Common myeloid progenitor, CD34-positive (primary cell): ENCODE results near the gene STMN1.

Experiments used
- CTCF ChIA-PET: fragments of 350-600 bp; sonication (Branson Sonifier 250); formaldehyde crosslinking; loops from one replicate; lab custom pipeline; 2021; ENCODE audit warnings: antibody characterized with exemption; lab: Charles Lee
- POLR2A ChIA-PET: fragments of 350-600 bp; sonication (Branson Sonifier 250); formaldehyde crosslinking; loops from one replicate; lab custom pipeline; 2021; ENCODE audit warnings: antibody characterized with exemption; lab: Charles Lee
- DNase-seq, 3 donors: peaks; one replicate each; pipeline versions ENCODE4 v3.0.0 to v3.0.0-alpha.2; 2013
- H3K27ac ChIP-seq, 2 experiments: 1 replicate in 1 of 2; 2 replicates in 1 of 2; pipeline ENCODE4 v1.7.0; 2013; ENCODE audit warnings: inconsistent platforms in 2 of 2, low read length in 2 of 2, mild to moderate bottlenecking in 2 of 2, low read depth in 1 of 2, moderate library complexity in 1 of 2; ENCODE audit not compliant: severe bottlenecking in 2 of 2, insufficient read depth in 1 of 2, poor library complexity in 1 of 2
- H3K27me3 ChIP-seq, 5 experiments: replicated peaks in 2 of 5; 1 replicate in 3 of 5; 2 replicates in 2 of 5; pipeline versions ENCODE4 v1.6.1 to v1.7.0; 2013; ENCODE audit warnings: low read length in 4 of 5, mild to moderate bottlenecking in 2 of 5, moderate library complexity in 2 of 5, inconsistent platforms in 1 of 5; ENCODE audit not compliant: insufficient read depth in 5 of 5, control insufficient read depth in 4 of 5
- H3K36me3 ChIP-seq, 4 experiments: 1 replicate in 2 of 4; 2 replicates in 2 of 4; pipeline versions ENCODE4 v1.6.1 to v1.7.0; 2013; ENCODE audit warnings: low read length in 3 of 4, control low read depth in 1 of 4, mild to moderate bottlenecking in 1 of 4; ENCODE audit not compliant: control insufficient read depth in 4 of 4, insufficient read depth in 4 of 4
- H3K4me1 ChIP-seq, 4 experiments: 1 replicate in 3 of 4; 2 replicates in 1 of 4; pipeline versions ENCODE4 v1.6.1 to v1.7.1; 2013; ENCODE audit warnings: low read length in 3 of 4, mild to moderate bottlenecking in 3 of 4, control low read depth in 1 of 4, inconsistent platforms in 1 of 4, moderate library complexity in 1 of 4; ENCODE audit not compliant: control insufficient read depth in 4 of 4, insufficient read depth in 4 of 4; ENCODE audit errors: control extremely low read depth in 1 of 4
- H3K4me3 ChIP-seq, 7 experiments: 1 replicate in 4 of 7; 2 replicates in 3 of 7; pipeline versions ENCODE4 v1.5.1 to v1.7.0; 2013; ENCODE audit warnings: mild to moderate bottlenecking in 7 of 7, low read length in 6 of 7, moderate library complexity in 6 of 7, inconsistent platforms in 2 of 7, low read depth in 2 of 7, control low read depth in 1 of 7; ENCODE audit not compliant: insufficient read depth in 4 of 7, control insufficient read depth in 1 of 7; ENCODE audit errors: extremely low read depth in 1 of 7
- H3K9me3 ChIP-seq, 5 experiments: 1 replicate in 4 of 5; 2 replicates in 1 of 5; pipeline versions ENCODE4 v1.6.1 to v1.7.1; 2013; ENCODE audit warnings: low read length in 4 of 5, mild to moderate bottlenecking in 2 of 5, inconsistent platforms in 1 of 5, low read depth in 1 of 5, moderate library complexity in 1 of 5; ENCODE audit not compliant: control insufficient read depth in 4 of 5, insufficient read depth in 2 of 5; ENCODE audit errors: control extremely low read depth in 1 of 5
- WGBS: methylation state at CpG from one replicate; pipeline ENCODE4 v1.1.5; 2013; ENCODE audit not compliant: insufficient coverage; 5-methylcytosine and 5-hydroxymethylcytosine counted together

Gene STMN1

DNA sequence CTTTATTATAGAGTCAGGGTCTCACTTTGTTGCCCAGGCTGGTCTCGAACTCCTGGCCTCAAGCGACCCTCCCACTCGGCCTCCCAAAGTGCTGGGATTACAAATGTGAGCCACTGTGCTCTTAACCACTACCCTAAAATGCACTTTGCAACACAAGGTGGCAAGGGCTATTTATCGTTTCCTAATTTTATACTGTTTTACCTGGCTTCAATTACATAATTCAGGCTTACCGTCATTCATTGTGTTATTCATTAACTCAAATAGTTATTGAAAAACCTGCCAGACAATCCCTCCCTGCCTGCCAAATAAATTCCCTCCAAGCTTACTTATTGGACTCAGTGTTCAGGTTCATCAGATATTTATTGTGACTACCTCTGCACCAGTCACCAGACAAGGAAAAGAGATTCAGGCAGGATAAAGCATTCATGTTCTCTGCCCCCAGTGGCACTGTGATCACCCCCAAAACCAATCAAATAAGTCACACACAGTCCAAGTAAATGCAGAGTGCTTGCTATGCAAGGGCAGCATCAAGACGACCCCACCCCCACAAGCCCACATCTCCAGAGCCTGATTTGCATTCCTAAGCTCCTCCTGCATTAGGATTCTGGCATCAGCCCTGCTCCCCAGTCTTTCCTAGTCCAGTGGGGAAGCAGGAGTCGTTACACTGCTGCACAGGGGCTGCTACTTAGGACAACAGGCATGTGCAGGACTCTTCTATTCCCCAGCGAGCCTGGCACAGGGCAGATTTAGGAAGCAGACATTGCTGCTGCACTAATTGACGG lies 38.8 kb downstream of the STMN1 start:
- Histone ChIP-seq H3K9me3 (no peaks in the 10 kb centered on the region), H3K4me1 (peaks cover 0 to 33% (median 25%) of the 10 kb centered on the region in 4 experiments), H3K27ac (no peak overlapping the region), H3K36me3 (peaks cover 0 to 42% (median 20%) of the 10 kb centered on the region in 4 experiments), H3K4me3 (no peak overlapping the region), H3K27me3 (no peaks in the 10 kb centered on the region)
- CTCF ChIA-PET: interaction anchor here (1.3 kb wide), 1 partner anchor 21 kb away, joined by 3 read pairs; no protein-coding TSS in a partner anchor
- 93% methylated on average over 9 of the region's 9 CpGs for WGBS
- DNase-seq: no peak
- POLR2A ChIA-PET: no interaction called here

DNA sequence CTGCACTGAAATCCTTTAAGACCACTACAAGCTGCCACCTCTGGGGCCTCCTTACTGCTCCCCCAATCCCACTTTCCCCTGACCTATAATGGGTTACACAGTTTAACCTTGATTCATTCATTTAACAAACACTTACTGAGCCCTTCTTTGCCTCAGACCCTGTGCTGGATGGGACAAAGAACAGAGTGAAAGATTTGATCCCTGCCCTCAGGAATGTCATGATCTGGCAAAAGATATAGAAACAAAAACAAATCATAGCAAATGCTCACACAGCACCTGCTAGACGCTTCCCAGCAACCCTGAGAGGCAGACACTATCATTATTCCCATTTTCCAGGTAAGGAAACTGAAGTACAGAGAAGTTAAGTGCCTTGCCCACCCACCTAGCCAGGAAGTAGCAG lies 39.9 kb downstream of the STMN1 start:
- ChIA-PET POLR2A (no interaction called here), CTCF (interaction anchor here (1.3 kb wide), 1 partner anchor 22 kb away, joined by 3 read pairs; no protein-coding TSS in a partner anchor)
- no peak overlapping the region for H3K27ac ChIP-seq
- no peak overlapping the region for H3K4me3 ChIP-seq
- H3K9me3 ChIP-seq: no peaks in the 10 kb centered on the region
- peaks cover 0 to 44% (median 22%) of the 10 kb centered on the region in 4 experiments for H3K36me3 ChIP-seq
- H3K4me1 ChIP-seq: peaks cover 0 to 33% (median 26%) of the 10 kb centered on the region in 4 experiments
- no peak for DNase-seq
- WGBS: no CpG with 5 or more reads among the region's 1 CpG
- H3K27me3 ChIP-seq: no peaks in the 10 kb centered on the region

DNA sequence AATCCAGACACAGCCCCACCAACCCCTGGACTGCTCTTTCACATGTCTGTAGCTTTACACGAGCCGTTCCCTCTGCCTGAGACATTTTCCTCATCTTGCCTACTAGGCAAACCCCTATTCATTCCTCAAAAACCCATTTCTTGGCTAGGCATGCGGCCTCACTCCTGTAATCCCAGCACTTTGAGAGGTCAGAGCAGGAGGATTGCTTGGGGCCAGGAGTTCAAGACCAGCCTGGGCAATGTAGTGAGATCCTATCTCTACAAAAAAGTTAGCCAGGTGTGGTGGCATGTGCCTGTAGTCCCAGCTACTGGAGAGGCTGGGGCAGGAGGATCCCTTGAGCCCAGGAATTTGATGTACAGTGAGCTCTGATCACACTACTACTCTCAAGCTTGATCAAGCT lies 41.8 kb downstream of the STMN1 start:
- Histone ChIP-seq H3K36me3 (peaks cover 0 to 32% (median 18%) of the 10 kb centered on the region in 4 experiments), H3K9me3 (no peaks in the 10 kb centered on the region), H3K27ac (no peak overlapping the region), H3K4me1 (peaks cover 8 to 41% (median 37%) of the 10 kb centered on the region in 4 experiments), H3K4me3 (no peak overlapping the region), H3K27me3 (no peaks in the 10 kb centered on the region)
- ChIA-PET POLR2A (no interaction called here), CTCF (interaction anchor here (1.2 to 1.3 kb wide), 2 partner anchors 11 to 32 kb away, joined by 3 read pairs; partner anchors contain the start of gene PAQR7)
- no peak for DNase-seq
- 83% methylated on average over 3 of the region's 3 CpGs for WGBS

DNA sequence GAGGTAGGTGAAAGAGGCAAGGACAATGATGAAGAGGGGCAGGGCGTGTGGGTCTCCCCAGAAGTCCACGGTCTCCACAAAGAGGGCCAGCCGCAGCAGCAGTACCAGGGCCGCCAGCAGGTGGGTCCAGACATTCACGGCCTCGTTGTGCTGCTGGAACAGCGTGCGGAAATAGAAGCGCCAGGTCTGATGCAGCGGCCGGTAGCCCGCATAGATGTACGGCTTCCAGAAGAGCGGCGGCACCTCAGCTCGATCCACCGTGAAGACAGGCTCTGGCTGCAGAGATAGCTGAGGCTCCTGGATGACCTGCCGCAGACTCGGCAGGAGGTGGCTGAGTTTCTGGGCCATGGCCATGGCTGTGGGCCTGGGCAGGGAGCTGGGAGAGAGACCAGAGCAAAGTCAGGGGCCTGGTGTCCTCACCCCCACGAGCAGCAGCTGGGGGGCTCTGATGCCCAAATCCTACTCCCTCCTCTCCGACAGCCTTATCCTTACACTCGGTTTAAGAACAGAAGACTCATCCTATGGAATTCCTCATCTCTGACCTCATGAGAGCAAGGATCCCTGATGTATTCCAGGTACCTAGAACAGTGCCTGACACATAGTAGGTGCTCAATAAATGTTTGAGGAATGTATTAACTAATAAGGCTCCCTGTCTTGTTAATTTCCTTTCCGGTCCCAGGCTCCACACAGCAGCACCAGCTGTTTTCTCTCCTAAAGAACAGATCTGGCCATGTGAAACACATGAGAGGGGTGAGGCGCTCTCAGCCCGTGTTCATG lies 42.5 kb downstream of the STMN1 start:
- peak in 2 of 3 donors; percentile 25 to 43 for DNase-seq
- no peak overlapping the region for H3K27ac ChIP-seq
- whole genome bisulfite sequencing: 97% methylated on average over 21 of the region's 25 CpGs
- H3K9me3 ChIP-seq: no peaks in the 10 kb centered on the region
- H3K4me3 ChIP-seq: no peak overlapping the region
- H3K27me3 ChIP-seq: no peaks in the 10 kb centered on the region
- ChIA-PET POLR2A (no interaction called here), CTCF (interaction anchor here (0.7 to 1.3 kb wide), 3 partner anchors 12 to 33 kb away, joined by 3 to 4 read pairs (median 3); partner anchors contain the start of gene PAQR7)
- peaks cover 0 to 29% (median 17%) of the 10 kb centered on the region in 4 experiments for H3K36me3 ChIP-seq
- H3K4me1 ChIP-seq: peaks cover 9 to 45% (median 42%) of the 10 kb centered on the region in 4 experiments

DNA sequence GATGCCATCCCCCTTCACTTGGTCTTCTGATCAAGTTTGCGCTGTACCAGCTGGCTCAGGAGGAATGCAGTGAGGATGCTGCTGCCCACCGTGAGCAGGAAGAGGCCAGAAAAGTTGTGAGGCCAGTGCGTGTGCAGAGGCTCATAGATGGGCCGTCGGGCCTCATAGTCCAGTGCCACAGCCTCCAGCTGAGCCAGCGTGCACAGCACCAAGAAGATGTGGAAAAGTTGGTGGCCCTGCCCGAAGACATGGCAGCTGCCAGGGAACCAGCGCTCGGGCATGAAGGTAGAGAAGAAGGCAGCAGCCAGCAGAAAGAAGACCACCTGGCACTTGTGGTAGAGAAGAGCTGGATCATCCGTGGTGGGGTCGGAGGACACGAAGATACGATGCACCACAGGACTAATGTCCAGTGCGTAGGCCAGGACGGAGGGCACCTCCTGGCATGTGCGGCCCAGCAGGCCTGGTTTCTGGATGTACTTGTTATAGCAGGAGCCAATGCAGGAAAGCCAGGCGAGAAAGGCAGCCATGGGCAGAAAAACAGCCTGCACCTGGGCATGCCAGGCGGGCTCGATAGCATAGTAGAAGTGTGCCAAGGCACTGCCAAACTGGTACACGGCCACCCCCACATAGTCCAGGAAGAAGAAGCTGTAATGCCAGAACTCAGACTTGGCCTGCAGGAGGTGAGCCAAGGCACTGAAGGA lies 43.3 kb downstream of the STMN1 start:
- Histone ChIP-seq H3K27ac (peak overlapping the region in 1 of 2 experiments; percentile 80), H3K27me3 (no peaks in the 10 kb centered on the region), H3K36me3 (peaks cover 0 to 24% (median 16%) of the 10 kb centered on the region in 4 experiments), H3K9me3 (no peaks in the 10 kb centered on the region), H3K4me3 (peak overlapping the region in 1 of 7 experiments; percentile 13), H3K4me1 (peaks cover 13 to 49% (median 45%) of the 10 kb centered on the region in 4 experiments)
- no peak for DNase-seq
- POLR2A ChIA-PET: no interaction called here
- WGBS: 97% methylated on average over 17 of the region's 20 CpGs
- CTCF ChIA-PET: interaction anchor here (0.7 to 1.8 kb wide), 3 partner anchors 20 to 49 kb away, joined by 3 to 4 read pairs (median 4); no protein-coding TSS in a partner anchor
